HepG2 (cell line): Measurements from ENCODE around the gene AK9. TPM values are rescaled to one million over a fixed set of nuclear protein-coding genes. Genes with fewer than 3 reads are reported as not detected.

Source experiments
- ATAC-seq: fragments of 200-7000 bp; cut with Tn5 transposase; 3 replicates; pipeline ENCODE4 v1.9.1; 2020; ENCODE audit warnings: mild to moderate bottlenecking, moderate library complexity
- BruUV-seq: library from RNA; stranded (reverse); fragments of 400-500 nt; replicated peaks from 2 replicates; lab custom pipeline; 2021; lab: Mats Ljungman, UMichigan
- CTCF ChIA-PET: fragments of 300-600 bp; formaldehyde crosslinking; extraction: SDS; loops from one replicate; lab custom pipeline; 2021; ENCODE audit warnings: low total read pairs, inconsistent platforms, low intra/inter-chr PET ratio; lab: Yijun Ruan, JAX
- POLR2A ChIA-PET: fragments of 350-600 bp; sonication (Branson Sonifier 250); formaldehyde crosslinking; loops from one replicate; lab custom pipeline; 2020; ENCODE audit warnings: antibody characterized with exemption, inconsistent platforms; lab: Yijun Ruan, JAX
- DNase-seq: peaks from one replicate; pipeline ENCODE4 v3.0.0-alpha.2; 2015; ENCODE audit warnings: low spot score
- FAIRE-seq: peaks from 3 replicates; lab custom pipeline; 2011; peaks lifted over from hg19 to GRCh38; lab: Jason Lieb, UNC
- H2AFZ ChIP-seq: one replicate; pipeline ENCODE4 v1.6.1; 2011; ENCODE audit warnings: low read length, inconsistent platforms
- H3K27ac ChIP-seq: fragments of 300-600 bp; 3 replicates; pipeline ENCODE4 v1.8.0; 2011; ENCODE audit warnings: mixed run types, mild to moderate bottlenecking, mixed read lengths, low read length, inconsistent platforms; ENCODE audit not compliant: insufficient read depth; ENCODE audit errors: extremely low read length
- H3K27me3 ChIP-seq, 2 experiments: fragments of 200-600 bp in 1 of 2; 2 replicates in 1 of 2; 3 replicates in 1 of 2; pipeline versions ENCODE4 v1.6.0 to v1.8.0; 2011; ENCODE audit warnings: low read length in 2 of 2, mild to moderate bottlenecking in 2 of 2, moderate library complexity in 2 of 2, inconsistent platforms in 1 of 2; ENCODE audit not compliant: insufficient read depth in 2 of 2, control insufficient read depth in 1 of 2
- H3K36me3 ChIP-seq, 2 experiments: fragments of 200-600 bp in 1 of 2; replicated peaks in 1 of 2; 2 replicates in 1 of 2; 3 replicates in 1 of 2; pipeline versions ENCODE4 v1.5.1 to v1.8.0; 2011; ENCODE audit warnings: low read length in 2 of 2, inconsistent platforms in 1 of 2; ENCODE audit not compliant: insufficient read depth in 2 of 2, control insufficient read depth in 1 of 2
- H3K4me1 ChIP-seq: 2 replicates; pipeline ENCODE4 v1.5.1; 2012; ENCODE audit warnings: low read length, inconsistent platforms; ENCODE audit not compliant: insufficient read depth
- H3K4me2 ChIP-seq: 2 replicates; pipeline ENCODE4 v1.6.0; 2011; ENCODE audit warnings: low read depth, low read length, inconsistent platforms
- H3K4me3 ChIP-seq, 3 experiments: fragments of 200-600 bp in 1 of 3; sonication (generic), shearing (Covaris generic) in 1 of 3; replicated peaks in 1 of 3; 2 replicates each; pipeline ENCODE4 v1.5.1; 2011 to 2016; ENCODE audit warnings: low read length in 3 of 3, inconsistent platforms in 2 of 3, low read depth in 2 of 3, mild to moderate bottlenecking in 2 of 3, control low read depth in 1 of 3, mixed read lengths in 1 of 3; ENCODE audit not compliant: insufficient read depth in 1 of 3
- H3K79me2 ChIP-seq: one replicate; pipeline ENCODE4 v1.6.1; 2011; ENCODE audit warnings: low read length, inconsistent platforms; ENCODE audit not compliant: insufficient read depth
- H3K9ac ChIP-seq: 2 replicates; pipeline ENCODE4 v1.6.0; 2011; ENCODE audit warnings: mild to moderate bottlenecking, low read depth, low read length, inconsistent platforms; ENCODE audit not compliant: insufficient read depth
- H3K9me3 ChIP-seq: 2 replicates; pipeline ENCODE4 v1.5.1; 2012; ENCODE audit warnings: mild to moderate bottlenecking, low read length
- H4K20me1 ChIP-seq: 2 replicates; pipeline ENCODE4 v1.6.0; 2011; ENCODE audit warnings: inconsistent platforms, mild to moderate bottlenecking, low read length, moderate library complexity; ENCODE audit not compliant: insufficient read depth
- AGO2 ChIP-seq: fragments of 200-400 bp; formaldehyde crosslinking; optimal IDR thresholded peaks from 2 replicates; pipeline ENCODE3; 2017; ENCODE audit warnings: mild to moderate bottlenecking, low read depth, low read length, moderate library complexity
- LBX2 ChIP-seq: sonication (generic); formaldehyde crosslinking; IDR thresholded peaks from 2 replicates; pipeline ENCODE4 v1.5.0; 2020; ENCODE audit warnings: missing genetic modification reagents, mild to moderate bottlenecking, borderline replicate concordance
- MIER3 ChIP-seq: IDR thresholded peaks from 2 replicates; pipeline ENCODE4 v1.6.1; 2016; ENCODE audit warnings: missing compliant biosample characterization, borderline replicate concordance
- NCOA2 ChIP-seq: sonication (generic); formaldehyde crosslinking; IDR thresholded peaks from 2 replicates; pipeline ENCODE4 v1.8.0; 2022; ENCODE audit warnings: inconsistent platforms
- POLR2A ChIP-seq, 2 experiments: IDR thresholded peaks; 2 replicates each; pipeline ENCODE4 v1.6.1; 2011; ENCODE audit warnings: low read depth in 2 of 2, low read length in 2 of 2, mild to moderate bottlenecking in 1 of 2, moderate library complexity in 1 of 2; ENCODE audit not compliant: insufficient read depth in 1 of 2
- POLR2G ChIP-seq: fragments of 200-400 bp; formaldehyde crosslinking; IDR thresholded peaks from 2 replicates; pipeline ENCODE4 v1.6.1; 2018; ENCODE audit warnings: mild to moderate bottlenecking, low read depth, low read length, moderate library complexity
- RARA ChIP-seq: IDR thresholded peaks from 2 replicates; pipeline ENCODE4 v1.6.1; 2016; ENCODE audit warnings: missing genetic modification reagents, missing compliant biosample characterization
- REL ChIP-seq: sonication (generic); formaldehyde crosslinking; conservative IDR thresholded peaks from 2 replicates; pipeline ENCODE4 v1.8.0; 2022; ENCODE audit warnings: mild to moderate bottlenecking, missing genetic modification reagents, moderate library complexity
- ZNF24 ChIP-seq: fragments of 450-650 bp; IDR thresholded peaks from 2 replicates; pipeline ENCODE4 v1.6.1; 2017; ENCODE audit warnings: antibody characterized with exemption, mild to moderate bottlenecking
- ZNF3 ChIP-seq: IDR thresholded peaks from 2 replicates; pipeline ENCODE4 v1.7.0; 2017; ENCODE audit warnings: inconsistent platforms
- WGBS: methylation state at CpG from one replicate; pipeline ENCODE4 v1.1.6; 2017; ENCODE audit warnings: low lambda C conversion rate; 5-methylcytosine and 5-hydroxymethylcytosine counted together
- in situ Hi-C: cut with HindIII; loops from 2 replicates; pipeline ENCODE4 v1.10.0; 2017; ENCODE audit warnings: low pct_unique_long_range_greater_than_20kb; ENCODE audit not compliant: extremely low pct_ligation_motif_present
- intact Hi-C: fragments of 100-400 bp; cut with micrococcal nuclease; formaldehyde crosslinking; loops from one replicate; pipeline ENCODE4 v1.10.0; 2022; ENCODE audit not compliant: unreplicated experiment
- polyA plus RNA-seq, 8 experiments: library from polyadenylated mRNA; depleted of rRNA in 3 of 8; stranded (reverse) in 7 of 8; unstranded in 1 of 8; fragments of >200 nt; fragmentation: Illumina TruSeq in 4 of 8; extraction: Trizol in 4 of 8; gene quantifications; 2 replicates each; pipeline versions ENCODE4 v1.2.1 to v1.2.3, GENCODE V29; 2011 to 2016; ENCODE audit warnings: low read depth in 4 of 8, missing spikeins in 1 of 8, mixed read lengths in 1 of 8; ENCODE audit not compliant: insufficient read depth in 1 of 8
- total RNA-seq, 5 experiments: library from RNA; depleted of rRNA; stranded (reverse); fragments of >200 nt; fragmentation: Illumina TruSeq; extraction: Trizol; gene quantifications; 2 replicates each; pipeline ENCODE4 v1.2.3, GENCODE V29; 2016; ENCODE audit warnings: low read depth in 1 of 5
- TF ChIP-seq, protein P1 (sequence below): sonication (generic); formaldehyde crosslinking; IDR thresholded peaks from 2 replicates; pipeline ENCODE4 v1.5.0; 2020; ENCODE audit warnings: mild to moderate bottlenecking, missing genetic modification reagents, moderate library complexity
- TF ChIP-seq, protein P2 (sequence below): sonication (generic); formaldehyde crosslinking; IDR thresholded peaks from 2 replicates; pipeline ENCODE4 v1.4.0; 2020; ENCODE audit warnings: missing genetic modification reagents

The AK9 gene
- total and polyA plus RNA-seq, 2 of the 13 experiments (the other 11 are each of a cell fraction or from before 2014, with no cell fraction given): 3.2 to 4.8 TPM

- ATAC-seq: peak; percentile 46
- in situ Hi-C loops: no loop called here
- POLR2A ChIA-PET: interaction anchor here (1.3 kb wide), 1 partner anchor 64 kb away, joined by 4 read pairs; no protein-coding TSS in a partner anchor
- no peak for TF ChIP-seq RARA (CRISPR knock-in tag)
- TF ChIP-seq ZNF3 (CRISPR knock-in tag): peak; percentile 64; the same call in 1 of the 2 replicates
- TF ChIP-seq, protein P1, sequence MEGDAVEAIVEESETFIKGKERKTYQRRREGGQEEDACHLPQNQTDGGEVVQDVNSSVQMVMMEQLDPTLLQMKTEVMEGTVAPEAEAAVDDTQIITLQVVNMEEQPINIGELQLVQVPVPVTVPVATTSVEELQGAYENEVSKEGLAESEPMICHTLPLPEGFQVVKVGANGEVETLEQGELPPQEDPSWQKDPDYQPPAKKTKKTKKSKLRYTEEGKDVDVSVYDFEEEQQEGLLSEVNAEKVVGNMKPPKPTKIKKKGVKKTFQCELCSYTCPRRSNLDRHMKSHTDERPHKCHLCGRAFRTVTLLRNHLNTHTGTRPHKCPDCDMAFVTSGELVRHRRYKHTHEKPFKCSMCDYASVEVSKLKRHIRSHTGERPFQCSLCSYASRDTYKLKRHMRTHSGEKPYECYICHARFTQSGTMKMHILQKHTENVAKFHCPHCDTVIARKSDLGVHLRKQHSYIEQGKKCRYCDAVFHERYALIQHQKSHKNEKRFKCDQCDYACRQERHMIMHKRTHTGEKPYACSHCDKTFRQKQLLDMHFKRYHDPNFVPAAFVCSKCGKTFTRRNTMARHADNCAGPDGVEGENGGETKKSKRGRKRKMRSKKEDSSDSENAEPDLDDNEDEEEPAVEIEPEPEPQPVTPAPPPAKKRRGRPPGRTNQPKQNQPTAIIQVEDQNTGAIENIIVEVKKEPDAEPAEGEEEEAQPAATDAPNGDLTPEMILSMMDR (CRISPR knock-in tag): peak; percentile 44
- TF ChIP-seq LBX2 (CRISPR knock-in tag): no peak
- TF ChIP-seq AGO2: peak; percentile 41
- TF ChIP-seq, protein P2, sequence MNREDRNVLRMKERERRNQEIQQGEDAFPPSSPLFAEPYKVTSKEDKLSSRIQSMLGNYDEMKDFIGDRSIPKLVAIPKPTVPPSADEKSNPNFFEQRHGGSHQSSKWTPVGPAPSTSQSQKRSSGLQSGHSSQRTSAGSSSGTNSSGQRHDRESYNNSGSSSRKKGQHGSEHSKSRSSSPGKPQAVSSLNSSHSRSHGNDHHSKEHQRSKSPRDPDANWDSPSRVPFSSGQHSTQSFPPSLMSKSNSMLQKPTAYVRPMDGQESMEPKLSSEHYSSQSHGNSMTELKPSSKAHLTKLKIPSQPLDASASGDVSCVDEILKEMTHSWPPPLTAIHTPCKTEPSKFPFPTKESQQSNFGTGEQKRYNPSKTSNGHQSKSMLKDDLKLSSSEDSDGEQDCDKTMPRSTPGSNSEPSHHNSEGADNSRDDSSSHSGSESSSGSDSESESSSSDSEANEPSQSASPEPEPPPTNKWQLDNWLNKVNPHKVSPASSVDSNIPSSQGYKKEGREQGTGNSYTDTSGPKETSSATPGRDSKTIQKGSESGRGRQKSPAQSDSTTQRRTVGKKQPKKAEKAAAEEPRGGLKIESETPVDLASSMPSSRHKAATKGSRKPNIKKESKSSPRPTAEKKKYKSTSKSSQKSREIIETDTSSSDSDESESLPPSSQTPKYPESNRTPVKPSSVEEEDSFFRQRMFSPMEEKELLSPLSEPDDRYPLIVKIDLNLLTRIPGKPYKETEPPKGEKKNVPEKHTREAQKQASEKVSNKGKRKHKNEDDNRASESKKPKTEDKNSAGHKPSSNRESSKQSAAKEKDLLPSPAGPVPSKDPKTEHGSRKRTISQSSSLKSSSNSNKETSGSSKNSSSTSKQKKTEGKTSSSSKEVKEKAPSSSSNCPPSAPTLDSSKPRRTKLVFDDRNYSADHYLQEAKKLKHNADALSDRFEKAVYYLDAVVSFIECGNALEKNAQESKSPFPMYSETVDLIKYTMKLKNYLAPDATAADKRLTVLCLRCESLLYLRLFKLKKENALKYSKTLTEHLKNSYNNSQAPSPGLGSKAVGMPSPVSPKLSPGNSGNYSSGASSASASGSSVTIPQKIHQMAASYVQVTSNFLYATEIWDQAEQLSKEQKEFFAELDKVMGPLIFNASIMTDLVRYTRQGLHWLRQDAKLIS (CRISPR knock-in tag): no peak
- TF ChIP-seq REL: no peak
- TF ChIP-seq POLR2A (IDR thresholded peaks at IDR 0.05; ENCODE audit: insufficient read depth in 1 of 2, low read depth in 2 of 2, low read length in 2 of 2): peak in 1 of 2 experiments; percentile 41; a peak in 1 of 4 replicates
- TF ChIP-seq ZNF24: no peak
- TF ChIP-seq NCOA2 (CRISPR knock-in tag): no peak
- no peak for TF ChIP-seq MIER3 (CRISPR knock-in tag)
- TF ChIP-seq POLR2G: peak; percentile 23; the same call in 1 of the 2 replicates
- TF ChIP-seq, all 625 proteins: peak for 5
- WGBS: 96% methylated on average over 7 of the region's 8 CpGs
- intact Hi-C loops: no loop called here
- Histone ChIP-seq H3K9ac (no peak overlapping the region), H3K27ac (no peak overlapping the region), H4K20me1 (no peaks in the 10 kb centered on the region), H3K4me3 (no peak overlapping the region), H3K27me3 (no peaks in the 10 kb centered on the region), H3K36me3 (peaks cover 2 to 5% of the 10 kb centered on the region in 2 experiments; a peak in 3 of 5 replicates), H3K4me2 (no peak overlapping the region), H3K4me1 (no peaks in the 10 kb centered on the region), H3K79me2 (no peaks in the 10 kb centered on the region), H3K9me3 (no peaks in the 10 kb centered on the region), H2AFZ (no peak overlapping the region)
- CTCF ChIA-PET: no interaction called here
- no peak for FAIRE-seq
- BruUV-seq: no TSS peak
- no peak for DNase-seq
Observed at GRCh38 chr6:109447878-109448555, 243.0 kb downstream of the AK9 start.
